Duodenal mucosa (tissue), 2 donors: Measurements from ENCODE around the gene TMEM132A.

Source experiments
- H3K27ac ChIP-seq: one replicate; pipeline ENCODE4 v1.7.0; 2013; ENCODE audit warnings: low read depth, low read length
- H3K27me3 ChIP-seq, 2 donors: one replicate each; pipeline ENCODE4 v1.7.0; 2013; ENCODE audit warnings: low read length in 2 of 2, control low read depth in 1 of 2; ENCODE audit not compliant: insufficient read depth in 2 of 2, control insufficient read depth in 1 of 2
- H3K36me3 ChIP-seq, 2 donors: one replicate each; pipeline ENCODE4 v1.7.0; 2013; ENCODE audit warnings: low read length in 2 of 2, control low read depth in 1 of 2; ENCODE audit not compliant: insufficient read depth in 2 of 2, control insufficient read depth in 1 of 2
- H3K4me1 ChIP-seq, 2 donors: one replicate each; pipeline ENCODE4 v1.7.0; 2013; ENCODE audit warnings: low read length in 2 of 2, control low read depth in 1 of 2; ENCODE audit not compliant: insufficient read depth in 2 of 2, control insufficient read depth in 1 of 2
- H3K4me3 ChIP-seq, 2 donors: one replicate each; pipeline ENCODE4 v1.7.0; 2013; ENCODE audit warnings: low read length in 2 of 2, low read depth in 1 of 2
- H3K9ac ChIP-seq, 2 donors: one replicate each; pipeline ENCODE4 v1.7.0; 2013; ENCODE audit warnings: low read length in 2 of 2, low read depth in 1 of 2
- H3K9me3 ChIP-seq, 2 donors: one replicate each; pipeline ENCODE4 v1.7.0; 2013; ENCODE audit warnings: low read length in 2 of 2, control low read depth in 1 of 2; ENCODE audit not compliant: control insufficient read depth in 1 of 2

Gene TMEM132A

DNA sequence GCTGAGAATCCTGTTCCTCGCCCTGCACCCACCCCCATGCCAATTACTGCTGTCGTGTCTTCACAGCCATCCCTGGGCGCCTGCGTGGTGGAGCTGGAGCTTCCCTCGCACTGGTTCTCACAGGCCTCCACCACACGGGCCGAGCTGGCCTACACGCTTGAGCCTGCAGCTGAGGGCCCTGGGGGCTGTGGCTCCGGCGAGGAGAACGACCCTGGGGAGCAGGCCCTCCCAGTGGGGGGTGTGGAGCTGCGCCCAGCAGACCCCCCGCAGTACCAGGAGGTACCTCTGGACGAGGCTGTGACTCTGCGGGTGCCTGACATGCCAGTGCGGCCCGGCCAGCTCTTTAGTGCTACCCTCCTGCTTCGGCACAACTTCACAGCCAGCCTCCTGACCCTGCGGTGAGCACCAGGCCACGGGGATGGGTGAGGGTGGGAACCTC, 4.3 kb downstream of the TMEM132A start:
- Histone ChIP-seq H3K4me1 (peaks cover 14 to 15% of the 10 kb centered on the region in 2 donors), H3K36me3 (no peaks in the 10 kb centered on the region), H3K27me3 (peaks cover 11 to 27% of the 10 kb centered on the region in 2 donors), H3K27ac (no peak overlapping the region), H3K4me3 (no peak overlapping the region), H3K9me3 (no peaks in the 10 kb centered on the region), H3K9ac (no peak overlapping the region)

DNA sequence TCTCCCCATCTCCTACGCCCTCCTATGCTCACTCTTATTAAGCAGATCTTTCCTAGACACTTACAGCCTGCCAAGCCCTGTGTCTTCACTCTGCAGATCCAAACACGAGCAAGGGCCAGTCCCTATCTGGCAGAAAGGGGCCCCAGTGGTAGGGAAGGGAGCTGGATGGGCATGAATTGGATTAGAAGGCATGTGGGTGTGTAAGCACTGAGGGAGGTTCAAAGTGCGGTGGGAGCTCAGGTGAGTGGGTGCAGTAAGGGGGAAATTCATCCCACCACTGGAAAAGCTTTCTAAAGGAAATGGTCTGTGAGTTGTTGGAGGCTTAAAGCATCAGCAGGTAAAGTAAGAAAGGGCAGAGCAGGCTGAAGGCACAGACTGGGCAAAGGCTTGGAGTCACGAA, 5.5 kb downstream of the TMEM132A start:
- peaks cover 10 to 20% of the 10 kb centered on the region in 2 donors for H3K27me3 ChIP-seq
- no peak overlapping the region for H3K27ac ChIP-seq
- H3K36me3 ChIP-seq, result no peaks in the 10 kb centered on the region
- no peak overlapping the region for H3K4me3 ChIP-seq
- no peak overlapping the region for H3K9ac ChIP-seq
- H3K9me3 ChIP-seq, result no peaks in the 10 kb centered on the region
- peaks cover 6 to 7% of the 10 kb centered on the region in 2 donors for H3K4me1 ChIP-seq

DNA sequence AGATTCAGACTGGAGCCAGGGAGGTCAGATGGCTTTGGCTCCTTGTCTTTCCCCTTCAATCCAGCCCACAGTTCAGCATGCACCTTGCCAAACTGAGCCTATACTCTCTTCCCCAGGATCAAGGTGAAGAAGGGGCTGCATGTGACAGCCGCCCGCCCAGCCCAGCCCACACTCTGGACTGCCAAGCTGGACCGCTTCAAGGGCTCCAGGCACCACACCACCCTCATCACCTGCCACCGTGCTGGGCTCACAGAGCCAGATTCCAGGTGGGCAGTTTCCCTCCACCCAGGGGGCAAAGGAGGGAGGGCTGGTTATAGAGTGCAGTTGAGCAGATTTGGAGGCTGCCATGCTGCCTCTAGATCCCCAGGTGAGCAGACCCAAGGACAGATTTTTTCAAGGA, 6.1 kb downstream of the TMEM132A start:
- H3K9me3 ChIP-seq, result no peaks in the 10 kb centered on the region
- no peaks in the 10 kb centered on the region for H3K36me3 ChIP-seq
- H3K27ac ChIP-seq, result no peak overlapping the region
- H3K27me3 ChIP-seq, result peaks cover 4 to 13% of the 10 kb centered on the region in 2 donors
- no peak overlapping the region for H3K4me3 ChIP-seq
- H3K9ac ChIP-seq, result no peak overlapping the region
- H3K4me1 ChIP-seq, result peaks cover 0 to under 1% of the 10 kb centered on the region in 2 donors

DNA sequence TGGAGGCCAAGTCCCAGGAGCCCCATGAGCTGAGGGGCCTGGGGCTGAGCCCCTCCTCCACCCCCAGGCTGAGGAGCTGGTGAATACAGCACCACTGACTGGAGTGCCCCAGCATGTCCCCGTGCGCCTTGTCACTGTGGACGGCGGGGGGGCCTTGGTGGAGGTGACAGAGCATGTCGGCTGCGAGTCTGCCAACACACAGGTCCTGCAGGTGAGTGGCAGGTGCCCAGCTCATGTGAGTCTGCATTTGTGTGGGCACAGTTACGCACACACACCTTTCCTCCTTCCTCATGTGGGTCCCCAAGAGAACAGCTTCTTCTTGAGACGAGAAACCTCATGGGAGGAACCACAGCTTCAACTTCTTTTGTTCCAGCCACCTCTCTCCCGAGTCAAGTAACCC, 7.7 kb downstream of the TMEM132A start:
- H3K9me3 ChIP-seq, result no peaks in the 10 kb centered on the region
- no peaks in the 10 kb centered on the region for H3K27me3 ChIP-seq
- H3K9ac ChIP-seq, result no peak overlapping the region
- H3K27ac ChIP-seq, result no peak overlapping the region
- H3K4me3 ChIP-seq, result no peak overlapping the region
- no peaks in the 10 kb centered on the region for H3K36me3 ChIP-seq
- H3K4me1 ChIP-seq, result no peaks in the 10 kb centered on the region

DNA sequence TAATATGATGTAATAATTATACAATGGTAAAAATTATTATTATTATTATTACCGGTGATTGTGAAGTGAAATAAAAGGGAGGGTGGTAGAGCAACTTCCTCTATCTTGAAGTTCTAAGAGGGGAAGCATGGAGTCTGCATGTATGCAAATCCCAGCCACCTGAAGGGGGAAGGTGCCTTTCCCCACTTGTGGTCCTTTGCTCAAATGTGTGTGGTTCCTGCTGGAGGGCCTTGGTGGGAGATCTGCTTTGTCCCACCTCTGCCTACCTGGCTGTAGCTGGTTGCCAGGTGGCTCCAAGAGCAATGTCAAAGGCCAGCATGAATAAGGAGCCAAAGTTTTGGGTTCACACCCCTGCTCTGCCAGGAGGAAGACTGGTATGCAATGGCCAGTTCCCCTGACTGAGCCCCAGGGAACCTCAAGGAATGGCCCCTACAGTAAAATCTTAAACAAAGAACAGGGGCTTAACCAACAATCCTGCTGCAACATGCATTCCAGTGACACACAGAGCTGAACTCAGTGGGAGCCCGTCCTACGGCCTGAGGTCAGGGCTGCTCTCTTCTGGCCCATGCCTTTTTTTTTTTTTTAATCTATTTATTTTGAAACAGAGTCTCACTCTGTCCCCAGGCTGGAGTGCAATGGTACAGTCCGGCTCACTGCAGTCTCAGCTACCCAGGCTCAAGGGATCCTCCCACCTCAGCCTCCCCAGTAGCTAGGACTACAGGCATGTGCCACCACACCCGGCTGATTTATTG, 8.5 kb downstream of the TMEM132A start:
- Histone ChIP-seq H3K9ac (no peak overlapping the region), H3K36me3 (no peaks in the 10 kb centered on the region), H3K27ac (no peak overlapping the region), H3K4me3 (no peak overlapping the region), H3K9me3 (no peaks in the 10 kb centered on the region), H3K27me3 (no peaks in the 10 kb centered on the region), H3K4me1 (no peaks in the 10 kb centered on the region)

DNA sequence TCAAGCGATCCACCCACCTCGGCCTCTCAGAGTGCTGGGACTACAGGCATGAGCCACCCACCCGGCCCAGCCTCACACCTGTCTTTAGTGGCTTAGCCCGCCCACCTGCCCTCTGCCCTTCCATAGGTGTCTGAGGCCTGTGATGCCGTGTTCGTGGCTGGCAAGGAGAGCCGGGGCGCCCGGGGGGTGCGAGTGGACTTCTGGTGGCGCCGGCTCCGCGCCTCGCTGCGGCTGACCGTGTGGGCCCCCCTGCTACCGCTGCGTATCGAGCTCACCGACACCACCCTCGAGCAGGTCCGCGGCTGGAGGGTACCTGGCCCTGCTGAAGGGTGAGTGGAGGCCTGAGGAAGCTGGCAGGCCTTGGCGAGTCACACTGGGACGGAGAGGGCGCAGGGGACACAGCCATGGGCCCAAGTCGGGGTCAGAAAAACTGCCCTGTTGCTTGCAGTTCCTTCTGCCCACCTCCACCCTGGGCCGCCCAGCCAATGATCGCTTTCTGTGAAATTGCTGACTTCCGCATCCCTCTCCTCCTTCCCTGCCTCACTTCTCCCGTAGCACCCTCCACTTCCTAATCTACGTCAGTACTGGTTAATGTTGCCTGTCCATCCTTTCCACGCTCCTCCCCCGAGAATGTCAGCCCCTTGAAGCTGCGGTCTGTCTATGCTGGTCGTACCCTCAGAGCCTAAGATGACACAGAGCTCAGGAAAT, 9.3 kb downstream of the TMEM132A start:
- H3K9me3 ChIP-seq, result no peaks in the 10 kb centered on the region
- H3K4me1 ChIP-seq, result no peaks in the 10 kb centered on the region
- no peak overlapping the region for H3K9ac ChIP-seq
- no peaks in the 10 kb centered on the region for H3K36me3 ChIP-seq
- no peaks in the 10 kb centered on the region for H3K27me3 ChIP-seq
- no peak overlapping the region for H3K4me3 ChIP-seq
- no peak overlapping the region for H3K27ac ChIP-seq

DNA sequence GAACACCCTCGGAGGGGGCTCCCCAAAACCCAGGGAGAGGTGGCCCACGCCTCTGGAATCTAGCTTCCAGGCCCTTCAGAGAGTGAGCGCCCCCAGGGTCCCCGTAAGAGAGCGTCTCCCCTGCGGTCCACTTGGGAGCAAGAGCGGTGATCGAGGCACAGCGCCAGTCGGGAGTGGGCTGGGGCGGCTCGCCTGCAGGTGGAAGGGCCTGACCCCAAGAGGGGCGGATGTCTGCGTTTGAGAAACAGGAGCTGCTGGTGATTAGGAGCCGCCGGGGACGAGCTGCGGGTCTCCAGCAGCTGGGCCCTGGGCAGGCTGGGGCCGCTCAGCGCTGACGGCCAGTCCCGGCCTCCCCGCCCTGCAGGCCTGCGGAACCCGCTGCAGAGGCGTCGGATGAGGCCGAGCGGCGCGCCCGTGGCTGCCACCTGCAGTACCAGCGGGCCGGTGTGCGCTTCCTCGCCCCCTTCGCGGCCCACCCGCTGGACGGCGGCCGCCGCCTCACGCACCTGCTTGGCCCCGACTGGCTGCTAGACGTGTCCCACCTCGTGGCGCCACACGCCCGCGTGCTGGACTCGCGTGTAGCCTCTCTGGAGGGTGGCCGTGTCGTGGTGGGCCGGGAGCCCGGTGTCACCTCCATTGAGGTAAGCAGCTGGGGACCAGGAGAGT, 10.0 kb downstream of the TMEM132A start:
- no peaks in the 10 kb centered on the region for H3K4me1 ChIP-seq
- H3K36me3 ChIP-seq, result peaks cover 0 to 3% of the 10 kb centered on the region in 2 donors
- no peaks in the 10 kb centered on the region for H3K27me3 ChIP-seq
- H3K27ac ChIP-seq, result no peak overlapping the region
- no peaks in the 10 kb centered on the region for H3K9me3 ChIP-seq
- H3K4me3 ChIP-seq, result no peak overlapping the region
- H3K9ac ChIP-seq, result no peak overlapping the region

DNA sequence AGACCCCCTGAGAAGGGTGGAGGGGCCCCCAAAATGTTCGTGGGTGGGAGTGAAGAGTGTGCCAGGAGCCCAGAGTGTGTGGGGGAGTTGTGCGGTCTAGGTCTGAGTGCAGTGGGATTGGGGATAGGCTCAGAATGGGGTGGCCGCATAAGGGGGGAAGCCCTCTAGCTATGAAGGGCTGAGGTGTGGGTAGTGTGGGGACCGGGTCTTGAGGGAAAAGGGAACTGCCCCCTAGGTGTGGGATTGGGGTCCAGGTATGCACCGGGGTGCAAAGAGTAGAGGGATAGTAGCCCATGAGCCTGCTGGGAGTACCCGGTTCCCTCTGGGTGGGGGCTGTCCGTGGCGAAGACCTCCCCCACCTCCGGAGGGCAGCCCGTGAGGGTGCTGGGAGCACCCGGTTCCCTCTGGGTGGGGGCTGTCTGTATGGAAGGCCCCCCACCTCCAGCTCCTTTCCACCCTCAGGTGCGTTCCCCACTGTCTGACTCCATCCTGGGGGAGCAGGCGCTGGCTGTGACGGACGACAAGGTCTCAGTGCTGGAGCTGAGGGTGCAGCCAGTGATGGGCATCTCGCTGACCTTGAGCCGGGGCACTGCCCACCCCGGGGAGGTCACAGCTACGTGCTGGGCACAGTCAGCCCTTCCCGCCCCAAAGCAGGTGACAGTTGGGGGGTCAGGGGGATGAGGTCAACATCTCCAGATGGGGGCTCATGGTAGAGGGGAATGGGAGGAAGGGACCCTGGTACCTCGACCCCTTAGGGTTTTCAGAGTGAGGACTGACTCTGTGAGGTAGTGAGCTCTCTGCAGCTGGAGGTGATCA, 10.7 kb downstream of the TMEM132A start:
- no peaks in the 10 kb centered on the region for H3K4me1 ChIP-seq

DNA sequence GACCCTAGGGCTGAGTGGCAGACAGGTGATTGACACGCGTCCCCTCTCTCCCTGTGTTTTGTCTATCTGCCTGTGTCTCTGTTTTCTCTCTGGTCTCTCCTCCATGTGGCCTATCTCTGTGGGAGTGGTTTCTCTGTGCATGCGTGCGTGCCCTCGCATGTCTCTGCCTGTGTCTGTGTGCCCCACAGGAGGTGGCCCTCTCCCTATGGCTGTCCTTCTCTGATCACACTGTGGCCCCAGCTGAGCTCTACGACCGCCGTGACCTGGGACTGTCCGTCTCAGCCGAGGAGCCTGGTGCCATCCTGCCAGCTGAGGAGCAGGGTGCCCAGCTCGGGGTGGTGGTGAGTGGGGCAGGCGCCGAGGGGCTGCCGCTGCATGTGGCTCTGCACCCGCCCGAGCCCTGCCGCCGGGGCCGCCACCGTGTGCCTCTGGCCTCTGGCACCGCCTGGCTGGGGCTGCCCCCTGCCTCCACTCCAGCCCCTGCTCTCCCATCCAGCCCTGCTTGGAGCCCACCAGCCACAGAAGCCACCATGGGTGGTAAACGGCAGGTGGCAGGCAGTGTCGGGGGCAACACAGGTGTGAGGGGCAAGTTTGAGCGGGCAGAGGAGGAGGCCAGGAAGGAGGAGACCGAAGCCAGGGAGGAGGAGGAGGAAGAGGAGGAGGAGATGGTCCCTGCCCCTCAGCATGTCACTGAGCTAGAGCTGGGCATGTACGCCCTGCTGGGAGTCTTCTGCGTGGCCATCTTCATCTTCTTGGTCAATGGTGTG, 11.6 kb downstream of the TMEM132A start:
- H3K9ac ChIP-seq, result no peak overlapping the region
- H3K27ac ChIP-seq, result no peak overlapping the region
- no peaks in the 10 kb centered on the region for H3K4me1 ChIP-seq
- H3K9me3 ChIP-seq, result no peaks in the 10 kb centered on the region
- peaks cover 0 to 11% of the 10 kb centered on the region in 2 donors for H3K36me3 ChIP-seq
- no peak overlapping the region for H3K4me3 ChIP-seq
- no peaks in the 10 kb centered on the region for H3K27me3 ChIP-seq

More for the DNA sequence above, 10.7 kb downstream of the TMEM132A start:
- Histone ChIP-seq H3K9me3 (no peaks in the 10 kb centered on the region), H3K4me3 (no peak overlapping the region), H3K36me3 (peaks cover 0 to 8% of the 10 kb centered on the region in 2 donors), H3K9ac (no peak overlapping the region), H3K27me3 (no peaks in the 10 kb centered on the region), H3K27ac (no peak overlapping the region)
